GM18499 (cell line): ENCODE measurements around the gene SPRED3.
"Not testable (repeated sequence)": the region's sequence is repeated elsewhere in the genome, so short reads cannot be mapped to it uniquely, and the experiment has no call there.

Source experiments
- ATAC-seq: cut with Tn5 transposase; IDR thresholded peaks from one replicate; pipeline ENCODE4 v1.9.1; 2021; ENCODE audit warnings: moderate number of reproducible peaks; ENCODE audit not compliant: insufficient read depth, unreplicated experiment

The SPRED3 gene

GRCh38 chr19:38412491-38412890, 24.0 kb downstream of the SPRED3 start:
- ATAC-seq: no peak

GRCh38 chr19:38412961-38413360, 24.5 kb downstream of the SPRED3 start:
- ATAC-seq: no peak

GRCh38 chr19:38413416-38413815, 24.9 kb downstream of the SPRED3 start:
- ATAC-seq: no peak

GRCh38 chr19:38417146-38417543, 28.6 kb downstream of the SPRED3 start:
- no peak for ATAC-seq

- no peak for ATAC-seq
Measured at GRCh38 chr19:38417544-38418506, 29.3 kb downstream of the SPRED3 start.

GRCh38 chr19:38420935-38421334, 32.4 kb downstream of the SPRED3 start:
- ATAC-seq: no peak

- ATAC-seq: no peak
Measured at GRCh38 chr19:38421856-38422255, 33.4 kb downstream of the SPRED3 start.

GRCh38 chr19:38422438-38422837, 33.9 kb downstream of the SPRED3 start:
- no peak for ATAC-seq

- ATAC-seq: no peak
Measured at GRCh38 chr19:38424272-38424671, 35.8 kb downstream of the SPRED3 start.

GRCh38 chr19:38425222-38425809, 36.8 kb downstream of the SPRED3 start:
- ATAC-seq: no peak

GRCh38 chr19:38425810-38426466, 37.4 kb downstream of the SPRED3 start, which contains the start of gene RASGRP4:
Gene RASGRP4, minus strand, starts transcription at chr19:38426219. Its CDS starts 128 bp downstream, at chr19:38426091.
- no peak for ATAC-seq

- not testable (repeated sequence) for ATAC-seq
Measured at GRCh38 chr19:38427035-38427677, 38.7 kb downstream of the SPRED3 start.

GRCh38 chr19:38429055-38429810, 40.7 kb downstream of the SPRED3 start:
- ATAC-seq: no peak

GRCh38 chr19:38429811-38430156, 41.3 kb downstream of the SPRED3 start:
- no peak for ATAC-seq

GRCh38 chr19:38430931-38431330, 42.4 kb downstream of the SPRED3 start:
- ATAC-seq: no peak

- no peak for ATAC-seq
Measured at GRCh38 chr19:38433268-38433733, 44.8 kb downstream of the SPRED3 start, which contains the start of gene RYR1. Gene RYR1, plus strand, starts transcription at chr19:38433691. Its CDS starts 139 bp downstream, at chr19:38433830.

GRCh38 chr19:38434549-38435051, 46.1 kb downstream of the SPRED3 start:
- no peak for ATAC-seq

- ATAC-seq: no peak
Measured at GRCh38 chr19:38437295-38437694, 48.8 kb downstream of the SPRED3 start.

GRCh38 chr19:38437917-38438316, 49.4 kb downstream of the SPRED3 start:
- no peak for ATAC-seq
